NCI-H2107 treated with DMSO at 0.1 percent for 48 hours (cell line): ENCODE results near the gene JHY.
"Not testable (repeated sequence)": the region's sequence is repeated elsewhere in the genome, so short reads cannot be mapped to it uniquely, and the experiment has no call there.

Source experiments
- DNase-seq: peaks from one replicate; lab custom pipeline; 2025; ENCODE audit not compliant: unreplicated experiment; lab: John Stamatoyannopoulos, UW

The JHY gene

DNA sequence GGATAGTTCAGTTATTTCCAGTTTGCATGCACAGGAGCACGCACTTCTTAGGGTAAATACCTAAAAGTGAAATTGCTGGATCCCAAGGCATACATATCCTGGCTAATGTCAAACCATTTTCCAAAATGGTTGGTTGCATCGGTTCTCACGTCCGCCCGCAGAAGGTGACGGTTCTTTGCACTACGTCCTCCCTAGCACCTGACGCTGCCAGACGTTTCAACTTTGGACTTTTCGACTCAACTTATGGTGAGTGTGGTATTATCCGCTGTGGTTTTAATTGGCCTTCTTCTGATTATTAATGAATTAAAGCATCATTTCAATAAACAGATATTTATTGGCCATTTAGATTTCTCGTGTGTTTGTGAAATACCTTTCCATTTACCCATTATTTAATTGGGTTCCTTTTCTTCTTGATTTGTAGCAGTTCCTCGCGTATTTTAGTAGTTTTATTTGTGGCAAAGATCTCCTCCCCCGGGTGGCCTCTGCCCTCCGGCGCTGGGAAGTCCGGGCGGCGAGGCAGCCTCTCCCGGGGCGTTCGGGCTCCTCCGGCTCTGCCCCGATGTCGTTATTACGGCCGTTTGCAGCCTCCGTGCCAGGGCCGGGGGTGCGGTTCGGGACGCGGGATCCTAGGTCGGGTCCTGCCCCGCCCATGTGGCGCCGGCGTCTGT is at the start of gene JHY:
JHY (plus strand) TSS at position 571 of the 668 bp plus-strand sequence. CDS start 3,091 bp downstream, outside the sequence.
- no peak for DNase-seq

DNA sequence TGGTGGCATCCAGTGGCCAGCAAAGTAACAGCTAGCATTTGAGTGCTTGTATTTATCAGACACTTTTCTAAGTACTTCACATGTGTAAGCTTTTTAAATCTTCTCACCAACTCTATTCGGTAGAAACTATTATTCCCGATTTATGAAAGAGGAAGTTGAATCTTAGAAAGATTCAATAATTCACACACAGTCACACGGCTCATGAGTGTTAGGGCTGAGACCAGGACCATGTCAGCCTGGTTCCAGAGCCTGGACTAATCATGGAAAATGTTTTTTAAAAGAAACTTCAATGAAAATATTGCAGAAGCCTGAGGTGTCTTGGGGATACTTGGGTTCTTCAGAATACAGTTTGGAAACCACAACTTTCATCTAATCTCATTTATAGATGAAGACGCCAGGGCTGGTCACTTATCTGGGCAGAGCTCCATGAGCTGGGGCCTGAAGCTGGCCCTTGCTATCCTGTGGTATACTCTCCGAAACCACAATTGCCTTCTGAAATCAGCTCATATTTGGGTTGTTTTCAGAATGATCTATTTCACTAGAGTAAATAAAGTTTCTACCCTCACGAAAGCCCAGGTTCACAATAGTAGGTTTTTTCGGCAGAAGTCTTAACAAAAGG is 48.6 kb upstream of the JHY start:
- DNase-seq = no peak

DNA sequence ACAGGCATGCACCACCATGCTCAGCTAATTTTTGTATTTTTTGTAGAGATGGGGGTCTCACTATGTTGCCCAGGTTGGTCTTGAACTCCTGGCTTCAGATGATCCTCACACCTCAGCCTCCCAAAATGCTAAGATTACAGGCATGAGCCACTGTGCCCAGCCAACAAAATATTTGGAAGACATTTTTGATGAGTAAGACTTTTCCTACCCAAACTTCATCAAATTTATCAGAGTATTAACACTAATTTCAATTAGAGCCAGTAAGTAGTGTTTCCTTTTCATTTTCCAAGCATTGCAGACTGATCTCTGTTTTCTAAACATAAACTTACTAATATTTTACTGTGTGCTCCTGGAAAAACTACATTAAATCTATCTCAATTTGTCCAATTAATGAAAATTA is 45.6 kb upstream of the JHY start:
- DNase-seq = no peak

DNA sequence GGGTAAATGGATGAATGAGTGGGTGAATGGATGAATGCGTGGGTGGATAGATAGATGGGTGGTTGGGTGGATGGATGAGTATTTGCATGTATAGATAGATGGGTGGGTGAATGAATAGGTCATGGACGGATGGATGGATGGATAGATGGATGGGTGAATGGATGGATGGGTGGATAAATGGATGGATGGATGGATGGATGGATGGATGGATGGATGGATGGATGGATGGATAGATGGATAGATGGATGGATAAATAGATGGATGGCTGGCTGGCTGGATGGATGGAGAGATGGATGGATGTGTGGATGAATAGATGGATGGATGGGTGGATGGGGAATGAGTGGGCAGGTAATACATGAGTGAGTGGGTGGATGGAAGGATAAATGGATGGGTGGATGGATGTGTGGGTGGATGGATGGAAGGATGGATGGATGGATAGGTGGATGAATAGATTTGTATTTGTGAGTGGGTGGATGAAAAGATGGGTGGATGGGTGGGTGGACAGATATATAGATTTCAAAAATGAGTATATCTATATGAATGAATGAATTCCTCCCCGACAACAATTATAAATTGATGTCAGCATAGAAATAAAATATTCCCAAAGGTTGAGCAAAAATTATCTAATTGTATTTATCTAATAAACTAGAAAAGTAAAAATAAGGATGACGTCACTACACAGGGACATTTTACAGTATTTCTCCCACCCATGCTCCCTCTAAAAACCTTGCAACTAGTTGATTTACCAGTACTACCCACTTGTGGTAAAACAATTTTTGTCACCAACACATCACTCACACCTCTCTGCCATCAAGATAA is 44.8 kb upstream of the JHY start:
- no peak for DNase-seq

- peak; percentile 29 for DNase-seq
These were observed 39.0 kb upstream of the JHY start for GRCh38 chr11:122843281-122844141.

DNA sequence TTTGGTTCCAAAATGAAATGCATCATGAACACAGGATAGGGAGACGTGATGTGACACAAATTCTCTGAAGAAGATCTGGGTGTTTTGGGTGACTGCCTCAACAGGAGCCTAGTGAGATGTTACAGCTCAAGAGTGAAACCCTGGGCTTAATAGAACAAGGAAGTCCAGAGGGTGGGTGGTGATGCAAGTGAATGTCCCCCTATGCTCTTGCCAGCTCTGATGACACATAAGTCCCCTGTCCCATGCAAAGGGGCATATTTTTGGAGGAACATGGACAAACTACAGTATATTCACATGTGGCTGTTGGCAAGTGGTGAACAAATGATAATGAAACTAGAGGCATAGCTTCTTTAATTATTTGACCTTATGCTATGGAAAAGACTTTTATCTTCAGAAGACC is 35.1 kb upstream of the JHY start:
- no peak for DNase-seq

GRCh38 chr11:122848186-122848585 is 34.4 kb upstream of the JHY start:
- no peak for DNase-seq

- no peak for DNase-seq
These were observed 32.4 kb upstream of the JHY start for GRCh38 chr11:122850076-122850631.

DNA sequence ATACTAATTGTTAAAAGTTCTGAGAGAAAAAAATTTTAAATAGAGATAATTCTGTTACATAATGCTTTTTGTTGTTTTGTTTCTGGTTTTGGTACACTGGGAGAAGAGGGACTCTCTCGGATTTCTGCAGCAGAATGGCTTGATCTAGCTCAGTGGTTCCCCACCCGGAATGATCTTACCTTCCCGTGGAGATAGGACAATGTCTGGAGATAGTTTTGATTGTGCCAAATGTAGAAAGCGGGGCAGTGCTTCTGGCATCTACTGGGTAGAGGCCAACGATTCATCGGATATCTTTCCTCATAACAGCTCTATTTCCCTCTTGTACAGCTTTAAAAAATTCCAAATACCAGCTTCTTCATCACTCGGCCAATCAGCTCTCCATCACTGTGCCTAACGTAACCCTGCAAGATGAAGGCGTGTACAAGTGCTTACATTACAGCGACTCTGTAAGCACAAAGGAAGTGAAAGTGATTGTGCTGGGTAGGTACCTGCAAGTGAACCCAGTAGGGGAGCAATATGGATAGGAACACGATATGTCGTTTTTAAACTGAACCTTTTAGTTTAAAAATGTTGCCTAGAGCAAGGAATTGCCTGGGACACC is 31.1 kb upstream of the JHY start:
- peak; percentile 5 for DNase-seq

GRCh38 chr11:122852074-122852795 is 30.3 kb upstream of the JHY start:
- DNase-seq = no peak

- DNase-seq = no peak
These were observed 29.8 kb upstream of the JHY start for GRCh38 chr11:122852796-122853160.

DNA sequence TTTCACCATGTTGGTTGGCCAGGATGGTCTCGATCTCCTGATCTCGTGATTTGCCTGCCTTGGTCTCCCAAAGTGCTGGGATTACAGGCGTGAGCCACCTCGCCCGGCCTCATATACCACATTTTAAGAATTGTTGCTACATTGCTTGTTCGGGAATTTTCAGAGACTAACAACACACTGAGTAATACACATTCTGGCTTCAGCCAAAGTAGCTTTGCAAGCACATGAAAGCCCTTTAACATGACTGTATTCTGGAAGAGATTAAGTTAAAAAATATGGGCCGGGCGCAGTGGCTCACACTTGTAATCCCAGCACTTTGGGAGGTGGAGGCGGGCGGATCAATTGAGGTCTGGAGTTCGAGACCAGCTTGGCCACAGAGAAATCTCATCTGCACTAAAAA is 29.3 kb upstream of the JHY start:
- no peak for DNase-seq

GRCh38 chr11:122853971-122854446 is 28.6 kb upstream of the JHY start:
- peak; percentile 53 for DNase-seq

DNA sequence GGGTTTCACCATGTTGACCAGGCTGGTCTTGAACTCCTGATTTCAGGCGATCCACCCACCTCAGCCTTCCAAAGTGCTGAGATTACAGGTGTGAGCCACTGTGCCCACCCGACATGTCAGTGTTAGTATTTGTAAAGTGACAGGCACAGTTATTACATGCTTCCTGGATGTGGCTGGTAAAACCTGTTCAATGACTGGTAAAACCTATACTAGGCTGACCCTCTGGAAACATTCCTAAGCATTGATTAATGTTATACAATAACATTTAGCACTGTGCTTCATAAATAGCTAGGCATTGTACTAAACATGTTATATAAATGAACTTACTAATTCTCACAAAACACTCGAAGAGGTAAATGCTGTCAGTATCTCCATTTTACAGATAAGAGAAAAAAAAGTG is 20.9 kb upstream of the JHY start:
- DNase-seq = no peak

GRCh38 chr11:122862091-122862490 is 20.5 kb upstream of the JHY start:
- DNase-seq = no peak

GRCh38 chr11:122863154-122863553 is 19.4 kb upstream of the JHY start:
- not testable (repeated sequence) for DNase-seq

DNA sequence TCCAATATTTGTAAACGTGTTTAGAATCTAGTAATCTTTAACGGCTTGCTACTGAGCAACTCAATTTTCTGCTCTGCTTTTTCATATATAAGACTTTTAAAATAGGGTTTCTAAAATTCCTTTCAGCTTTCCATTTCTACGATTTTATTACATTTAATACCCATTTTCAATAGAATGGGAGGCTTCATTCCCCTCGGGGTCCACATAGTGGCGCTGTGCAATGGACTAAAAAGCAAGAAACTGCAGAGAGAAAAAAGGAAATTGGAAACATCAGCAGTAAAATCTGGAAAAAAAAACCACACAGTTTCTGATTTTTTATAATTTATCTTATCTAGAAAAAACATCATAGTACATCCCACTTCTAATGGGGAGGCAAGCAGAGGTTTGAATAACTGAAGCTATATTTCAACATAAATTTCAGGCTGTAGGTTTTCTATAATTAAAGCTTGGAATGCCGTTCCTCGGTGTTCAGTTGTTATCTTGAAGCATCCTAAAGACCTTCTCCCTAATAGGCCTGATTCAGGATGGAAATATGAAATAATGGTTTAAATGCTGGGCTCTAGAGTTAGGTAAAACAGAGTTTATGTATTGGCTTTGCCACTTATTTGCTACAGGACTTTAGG is 18.7 kb upstream of the JHY start:
- peak; percentile 9 for DNase-seq

DNA sequence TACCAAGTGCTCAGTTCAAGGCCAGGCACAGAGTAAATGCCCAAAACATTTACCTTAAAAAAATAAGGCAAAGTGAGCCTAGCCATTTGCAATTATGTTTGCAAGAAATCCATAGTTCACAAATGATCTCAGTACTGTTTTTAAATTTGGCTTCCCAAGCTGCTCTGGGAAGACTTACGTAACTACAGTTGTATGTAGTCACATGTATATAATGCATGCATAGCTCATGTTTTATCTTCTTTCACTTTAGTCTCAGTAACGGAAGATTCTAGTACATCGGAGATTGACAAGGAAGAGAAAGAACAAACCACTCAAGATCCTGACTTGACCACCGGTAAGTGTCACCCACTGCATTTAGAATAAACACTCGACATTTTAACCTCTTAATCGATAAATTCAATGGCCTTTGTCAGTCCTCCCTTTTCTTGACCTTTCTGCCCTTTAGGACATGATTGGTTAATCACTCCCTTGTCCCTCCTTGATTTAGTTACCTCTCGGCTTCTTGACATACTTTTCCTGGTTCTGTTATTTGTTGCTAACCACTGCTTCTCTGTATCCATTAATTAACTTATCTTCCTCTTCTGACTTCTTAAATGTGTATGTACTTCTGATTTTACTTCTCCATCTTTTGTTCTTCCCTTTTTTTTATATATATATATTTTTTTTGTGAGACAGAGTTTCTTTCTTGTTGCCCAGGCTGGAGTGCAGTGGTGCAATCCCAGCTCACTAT is 18.0 kb upstream of the JHY start:
- no peak for DNase-seq

- peak; percentile 78 for DNase-seq
These were observed 12.9 kb upstream of the JHY start for GRCh38 chr11:122869622-122870021.
